GM12874 (cell line): Measurements from ENCODE around the gene SGTB.

Source experiments
- TF ChIP-seq, protein P1 (sequence below): IDR thresholded peaks from 2 replicates; pipeline ENCODE4 v1.5.1; 2011; ENCODE audit warnings: low read depth, mild to moderate bottlenecking, control low read depth, low read length, moderate library complexity; ENCODE audit not compliant: insufficient read depth

Gene SGTB

DNA sequence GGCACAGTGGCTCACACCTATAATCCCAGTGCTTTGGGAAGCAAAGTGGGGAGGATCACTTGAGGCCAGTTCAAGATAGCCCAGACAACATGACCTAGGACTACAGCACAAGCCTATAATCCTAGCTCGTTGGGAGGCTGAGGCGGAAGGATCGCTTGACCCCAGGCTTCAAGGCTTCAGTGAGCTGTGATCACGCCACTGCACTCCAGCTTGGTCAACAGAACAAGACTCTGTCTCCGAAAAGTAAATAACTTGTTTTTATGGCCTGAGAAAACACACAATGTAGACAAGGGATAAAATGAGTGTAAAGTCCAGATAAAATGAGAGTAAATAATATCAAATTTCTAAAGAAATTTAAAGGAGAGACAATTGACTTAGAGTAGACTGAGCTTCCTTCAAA is 70.8 kb downstream of the SGTB start:
- TF ChIP-seq, protein P1, sequence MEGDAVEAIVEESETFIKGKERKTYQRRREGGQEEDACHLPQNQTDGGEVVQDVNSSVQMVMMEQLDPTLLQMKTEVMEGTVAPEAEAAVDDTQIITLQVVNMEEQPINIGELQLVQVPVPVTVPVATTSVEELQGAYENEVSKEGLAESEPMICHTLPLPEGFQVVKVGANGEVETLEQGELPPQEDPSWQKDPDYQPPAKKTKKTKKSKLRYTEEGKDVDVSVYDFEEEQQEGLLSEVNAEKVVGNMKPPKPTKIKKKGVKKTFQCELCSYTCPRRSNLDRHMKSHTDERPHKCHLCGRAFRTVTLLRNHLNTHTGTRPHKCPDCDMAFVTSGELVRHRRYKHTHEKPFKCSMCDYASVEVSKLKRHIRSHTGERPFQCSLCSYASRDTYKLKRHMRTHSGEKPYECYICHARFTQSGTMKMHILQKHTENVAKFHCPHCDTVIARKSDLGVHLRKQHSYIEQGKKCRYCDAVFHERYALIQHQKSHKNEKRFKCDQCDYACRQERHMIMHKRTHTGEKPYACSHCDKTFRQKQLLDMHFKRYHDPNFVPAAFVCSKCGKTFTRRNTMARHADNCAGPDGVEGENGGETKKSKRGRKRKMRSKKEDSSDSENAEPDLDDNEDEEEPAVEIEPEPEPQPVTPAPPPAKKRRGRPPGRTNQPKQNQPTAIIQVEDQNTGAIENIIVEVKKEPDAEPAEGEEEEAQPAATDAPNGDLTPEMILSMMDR: no peak

DNA sequence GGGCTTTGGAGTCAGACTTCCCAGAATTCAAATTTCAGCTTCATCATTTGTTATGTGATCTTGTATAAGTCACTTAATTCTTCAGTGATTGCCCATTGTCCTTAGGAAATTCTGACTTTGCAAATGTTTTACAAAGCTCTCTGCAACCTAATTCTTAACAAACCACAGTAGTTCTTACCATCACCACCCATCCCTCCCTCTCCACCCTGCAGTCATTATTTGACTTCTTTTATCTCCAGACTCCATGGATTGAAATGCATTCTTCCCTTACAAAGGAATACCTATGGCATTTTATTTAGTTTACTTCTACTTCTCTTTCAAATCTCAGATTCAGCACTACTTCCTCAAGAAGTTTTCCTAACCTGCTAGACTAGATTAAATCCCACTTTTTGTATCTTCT is 74.0 kb downstream of the SGTB start:
- TF ChIP-seq, protein P1: no peak

DNA sequence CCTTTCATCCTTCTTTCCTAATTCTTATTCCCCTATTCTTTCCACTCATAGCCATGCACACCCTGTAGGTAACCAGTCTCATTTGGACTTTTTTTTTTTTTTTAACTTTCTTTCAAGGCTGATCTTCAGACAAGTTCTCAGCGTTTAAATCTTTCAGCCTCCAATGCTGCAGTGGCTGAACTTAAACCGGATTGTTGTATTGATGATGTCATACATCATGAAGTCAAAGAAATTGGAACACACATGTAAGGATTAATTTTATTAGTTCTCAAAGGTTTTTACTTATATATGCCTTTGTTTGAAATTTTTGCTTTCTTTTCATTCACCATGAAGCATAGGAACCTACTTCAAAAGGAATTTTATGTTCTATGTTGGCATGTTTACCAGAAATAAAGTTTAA is 75.0 kb downstream of the SGTB start:
- TF ChIP-seq, protein P1: no peak

DNA sequence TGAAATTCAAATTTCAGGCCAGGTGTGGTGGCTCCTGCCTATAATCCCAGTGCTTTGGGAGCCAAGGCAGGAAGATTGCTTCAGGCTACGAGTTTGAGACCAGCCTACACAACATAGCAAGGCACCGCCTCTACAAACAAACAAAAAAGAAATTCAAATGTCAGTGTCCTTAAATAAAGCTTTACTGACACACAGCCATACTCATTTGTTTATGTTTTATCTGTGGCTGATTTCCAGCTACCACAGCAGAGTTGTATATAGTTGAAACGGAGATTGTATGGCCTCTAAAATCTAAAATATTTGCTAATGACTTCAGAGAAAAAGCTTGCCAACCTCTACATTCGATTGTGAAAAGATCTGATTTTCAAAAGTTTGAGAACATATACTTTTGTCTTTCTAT is 81.7 kb downstream of the SGTB start:
- TF ChIP-seq, protein P1: no peak

DNA sequence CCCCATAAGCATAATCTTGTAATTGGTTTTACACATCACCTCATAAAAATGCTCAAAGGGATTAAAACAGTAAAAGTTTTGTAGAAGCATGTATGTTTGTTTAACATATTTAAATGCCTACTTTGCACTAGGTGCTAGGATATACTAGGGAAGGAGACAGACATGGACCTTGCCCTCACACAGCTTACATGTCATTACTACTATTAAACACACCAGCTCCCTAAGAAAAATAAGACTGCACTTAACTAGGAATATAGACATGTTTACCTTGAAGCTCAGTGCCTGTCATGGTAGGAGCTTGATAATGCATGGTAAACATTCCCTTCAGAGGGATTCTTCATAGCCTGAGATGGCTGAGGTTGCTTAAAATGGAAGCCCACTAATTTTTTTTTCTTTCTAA is 90.9 kb downstream of the SGTB start:
- TF ChIP-seq, protein P1: no peak

DNA sequence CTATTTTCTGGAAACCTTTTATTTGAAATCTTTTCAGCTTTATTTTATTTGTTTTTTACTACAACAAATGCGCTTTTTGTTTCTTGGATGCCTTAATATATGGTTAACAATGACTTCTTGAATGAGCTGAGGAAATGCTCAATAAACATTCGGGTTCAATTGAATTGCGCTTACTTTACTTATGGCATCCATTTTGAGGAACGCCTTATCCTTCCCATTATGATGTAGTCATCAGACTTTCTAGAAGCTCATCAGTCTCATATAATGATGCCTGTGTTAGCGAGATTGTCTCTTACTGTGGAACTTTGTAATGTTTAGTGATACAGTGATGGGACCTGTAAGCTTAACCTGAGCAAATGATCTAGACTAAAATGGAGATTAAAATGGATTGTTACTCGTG is 96.2 kb downstream of the SGTB start:
- TF ChIP-seq, protein P1: no peak

DNA sequence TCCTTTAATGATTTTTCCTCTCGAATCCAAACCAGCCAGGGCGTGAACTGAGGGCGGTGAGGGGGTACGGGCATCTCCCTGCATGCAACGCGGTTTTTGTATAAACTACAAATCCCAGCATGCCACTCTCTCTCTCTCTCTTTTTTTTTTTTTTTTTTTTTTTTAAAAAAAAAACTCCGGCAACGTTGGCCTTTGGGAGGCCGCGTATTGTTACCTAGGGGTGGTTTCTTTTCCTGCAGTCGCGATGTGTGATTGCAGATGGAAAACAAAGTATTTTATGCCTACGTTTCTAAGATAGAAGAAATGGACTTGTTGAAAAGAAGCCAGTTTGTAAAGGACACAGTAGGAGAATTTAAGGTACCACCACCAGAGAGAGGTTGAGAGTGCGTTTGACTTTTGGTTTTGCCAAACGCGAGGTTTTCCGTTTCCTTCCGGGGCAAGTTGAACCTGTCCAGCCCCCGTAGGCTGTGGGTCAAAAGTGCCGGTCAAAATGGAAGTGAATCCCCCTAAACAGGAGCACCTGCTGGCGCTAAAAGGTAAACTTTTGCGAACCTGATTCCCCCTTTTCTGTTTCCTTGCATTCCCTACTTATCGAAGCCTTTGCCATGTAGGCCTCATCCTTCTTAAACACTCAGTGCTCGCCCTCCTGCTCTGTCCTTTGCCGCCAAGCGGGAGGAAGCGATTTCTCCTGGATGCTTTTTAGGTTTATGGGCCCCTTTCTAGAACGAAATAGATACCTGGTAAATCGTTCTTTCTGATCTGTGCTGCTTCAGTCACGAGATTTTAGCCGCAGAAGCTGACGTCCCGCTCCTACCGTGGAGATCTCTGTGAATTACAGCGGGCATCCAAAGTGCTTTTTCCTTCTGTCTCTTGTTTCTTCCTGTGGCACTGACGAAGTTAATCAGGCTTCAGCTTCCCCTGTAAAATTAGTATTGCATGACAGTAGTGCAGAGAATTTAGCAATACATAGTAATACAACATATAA is 97.0 kb downstream of the SGTB start, which contains the start of the genes SHLD3 and TRAPPC13:
Gene SHLD3 (plus strand): TSS at position 457 of the 985 bp plus-strand sequence. CDS start 4,561 bp downstream, outside the sequence.
Gene TRAPPC13 (plus strand): TSS at position 457 of the 985 bp plus-strand sequence. CDS start 34 bp downstream, at position 491.
- TF ChIP-seq, protein P1: peak; percentile 8; the same call in 1 of the 2 replicates
